ENCODE measurements around the gene TDP2. TPM values are rescaled to one million over a fixed set of nuclear protein-coding genes. Genes with fewer than 3 reads are reported as not detected.

The TDP2 gene
- total RNA-seq, 4 donors from 2014 or later: 45.7 to 73.1 (median 49.5) TPM

GRCh38 chr6:24613361-24614042 is 53.2 kb downstream of the TDP2 start:
- TF ChIP-seq CTCF (IDR thresholded peaks at IDR 0.05; ENCODE audit: low read depth): no peak

GRCh38 chr6:24610672-24611071 is 56.0 kb downstream of the TDP2 start:
- TF ChIP-seq CTCF (IDR thresholded peaks at IDR 0.05; ENCODE audit: low read depth): no peak

GRCh38 chr6:24607310-24608105 is 59.2 kb downstream of the TDP2 start:
- TF ChIP-seq CTCF (IDR thresholded peaks at IDR 0.05; ENCODE audit: low read depth): no peak

- no peak for TF ChIP-seq CTCF (IDR thresholded peaks at IDR 0.05; ENCODE audit: low read depth)
Measured at GRCh38 chr6:24606200-24606930, 60.3 kb downstream of the TDP2 start.

- no peak for TF ChIP-seq CTCF (IDR thresholded peaks at IDR 0.05; ENCODE audit: low read depth)
Measured at GRCh38 chr6:24603241-24603640, 63.5 kb downstream of the TDP2 start.

- TF ChIP-seq CTCF (IDR thresholded peaks at IDR 0.05; ENCODE audit: low read depth): no peak
Measured at GRCh38 chr6:24600903-24601302, 65.8 kb downstream of the TDP2 start.

Other genes starting within 250 kb of the TDP2 start
- gene GPLD1, start 177.3 kb downstream of the TDP2 start, total RNA-seq: 10 to 100 TPM in 2 of 4 donors, 1 to 10 TPM in 2; 5.9 to 18.1 (median 13.0) TPM
- 10 to 100 TPM in 1 of 4 donors, 1 to 10 TPM in 3; 4.4 to 13.4 (median 7.1) TPM for gene ALDH5A1, start 171.9 kb downstream of the TDP2 start, total RNA-seq
- under 1 TPM in 1 of 4 donors, not detected in 3; 0.17 TPM for gene KIAA0319, start 20.7 kb downstream of the TDP2 start, total RNA-seq
- gene ACOT13, start 178 bp upstream of the TDP2 start, total RNA-seq: 10 to 100 TPM in 3 of 4 donors, 1 to 10 TPM in 1; 8.3 to 12.9 (median 10.8) TPM
- gene C6orf62, start 52.3 kb upstream of the TDP2 start, total RNA-seq: 100 to 1,000 TPM in 2 of 4 donors, 10 to 100 TPM in 2; 70.1 to 126 (median 90.8) TPM
- gene GMNN, start 108.0 kb upstream of the TDP2 start, total RNA-seq: 10 to 100 TPM in 3 of 4 donors, 1 to 10 TPM in 1; 4.5 to 13.4 (median 10.3) TPM
- not detected for gene ARMH2, start 132.0 kb upstream of the TDP2 start, total RNA-seq